ENCODE data around the gene CX3CL1.

The CX3CL1 gene

DNA sequence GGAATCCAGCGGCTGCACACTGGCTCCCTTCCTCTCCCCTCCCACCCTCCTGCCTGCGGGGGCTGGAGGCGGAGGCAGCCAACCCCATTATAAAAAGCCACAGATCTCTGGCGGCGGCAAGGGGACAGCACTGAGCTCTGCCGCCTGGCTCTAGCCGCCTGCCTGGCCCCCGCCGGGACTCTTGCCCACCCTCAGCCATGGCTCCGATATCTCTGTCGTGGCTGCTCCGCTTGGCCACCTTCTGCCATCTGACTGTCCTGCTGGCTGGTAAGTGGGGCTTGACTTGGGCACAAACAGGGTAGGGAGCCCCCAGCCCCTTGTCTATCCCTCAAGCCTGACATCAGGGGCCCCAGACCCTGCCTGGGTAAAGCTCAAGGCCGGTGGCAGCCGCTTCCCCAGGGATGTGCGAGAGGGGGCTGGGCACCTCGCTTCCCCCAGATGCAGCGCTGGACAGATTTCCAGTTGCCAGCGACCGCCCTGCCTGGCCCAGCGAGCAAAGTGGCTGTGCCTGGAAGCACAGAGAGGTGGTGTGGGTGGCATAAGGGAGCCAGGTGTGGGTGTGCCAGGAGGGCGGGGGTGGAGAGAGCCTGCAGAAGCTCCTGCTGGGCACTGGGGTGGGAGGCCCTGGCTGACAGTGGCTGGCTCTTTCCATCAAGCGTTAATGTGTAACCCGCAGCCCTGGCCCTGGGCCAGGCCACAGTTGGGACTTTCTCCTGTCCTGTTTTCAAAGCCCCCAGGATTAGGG is at the start of gene CX3CL1:
Gene CX3CL1 (plus strand): TSS at position 119 of the 745 bp plus-strand sequence. CDS start 79 bp downstream, at position 198.
- TF ChIP-seq, protein P1, sequence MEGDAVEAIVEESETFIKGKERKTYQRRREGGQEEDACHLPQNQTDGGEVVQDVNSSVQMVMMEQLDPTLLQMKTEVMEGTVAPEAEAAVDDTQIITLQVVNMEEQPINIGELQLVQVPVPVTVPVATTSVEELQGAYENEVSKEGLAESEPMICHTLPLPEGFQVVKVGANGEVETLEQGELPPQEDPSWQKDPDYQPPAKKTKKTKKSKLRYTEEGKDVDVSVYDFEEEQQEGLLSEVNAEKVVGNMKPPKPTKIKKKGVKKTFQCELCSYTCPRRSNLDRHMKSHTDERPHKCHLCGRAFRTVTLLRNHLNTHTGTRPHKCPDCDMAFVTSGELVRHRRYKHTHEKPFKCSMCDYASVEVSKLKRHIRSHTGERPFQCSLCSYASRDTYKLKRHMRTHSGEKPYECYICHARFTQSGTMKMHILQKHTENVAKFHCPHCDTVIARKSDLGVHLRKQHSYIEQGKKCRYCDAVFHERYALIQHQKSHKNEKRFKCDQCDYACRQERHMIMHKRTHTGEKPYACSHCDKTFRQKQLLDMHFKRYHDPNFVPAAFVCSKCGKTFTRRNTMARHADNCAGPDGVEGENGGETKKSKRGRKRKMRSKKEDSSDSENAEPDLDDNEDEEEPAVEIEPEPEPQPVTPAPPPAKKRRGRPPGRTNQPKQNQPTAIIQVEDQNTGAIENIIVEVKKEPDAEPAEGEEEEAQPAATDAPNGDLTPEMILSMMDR (IDR thresholded peaks at IDR 0.05; ENCODE audit: insufficient read depth, low read length, poor library complexity, severe bottlenecking), result no peak
- Histone ChIP-seq H3K36me3 (ENCODE audit: control insufficient read depth, insufficient read depth, low read length) (no peaks in the 10 kb centered on the region), H3K27me3 (replicated peaks; ENCODE audit: control insufficient read depth, insufficient read depth, low read length) (no peaks in the 10 kb centered on the region), H3K4me3 (replicated peaks; ENCODE audit: low read depth, low read length) (no peak within 1 kb of the TSS)
- DNase-seq (ENCODE audit: extremely low read depth, insufficient read length), result no peak

DNA sequence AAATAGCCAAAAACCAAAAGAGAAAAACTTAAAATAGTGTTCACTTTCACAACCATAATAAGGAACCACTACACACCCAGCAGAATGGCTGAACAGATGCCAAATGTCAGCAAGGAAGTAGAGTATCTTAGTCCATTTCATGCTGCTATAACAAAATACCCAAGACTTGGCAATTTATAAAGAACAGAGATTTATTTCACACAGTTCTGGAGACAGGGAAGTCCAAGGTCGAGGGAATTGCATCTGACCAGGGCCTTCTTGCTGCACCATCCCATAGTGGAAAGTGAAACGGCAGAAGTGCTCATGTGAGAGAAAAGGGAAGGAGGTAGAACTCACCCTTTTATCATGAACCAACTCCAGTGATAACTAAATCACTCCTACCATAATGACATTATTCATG is 47.5 kb upstream of the CX3CL1 start:
- Histone ChIP-seq H3K4me3 (replicated peaks; ENCODE audit: low read depth, low read length) (no peak overlapping the region), H3K36me3 (ENCODE audit: control insufficient read depth, insufficient read depth, low read length) (no peaks in the 10 kb centered on the region), H3K27me3 (replicated peaks; ENCODE audit: control insufficient read depth, insufficient read depth, low read length) (no peaks in the 10 kb centered on the region)
- TF ChIP-seq, protein P1 (IDR thresholded peaks at IDR 0.05; ENCODE audit: insufficient read depth, low read length, poor library complexity, severe bottlenecking), result no peak
- DNase-seq (ENCODE audit: extremely low read depth, insufficient read length), result no peak

DNA sequence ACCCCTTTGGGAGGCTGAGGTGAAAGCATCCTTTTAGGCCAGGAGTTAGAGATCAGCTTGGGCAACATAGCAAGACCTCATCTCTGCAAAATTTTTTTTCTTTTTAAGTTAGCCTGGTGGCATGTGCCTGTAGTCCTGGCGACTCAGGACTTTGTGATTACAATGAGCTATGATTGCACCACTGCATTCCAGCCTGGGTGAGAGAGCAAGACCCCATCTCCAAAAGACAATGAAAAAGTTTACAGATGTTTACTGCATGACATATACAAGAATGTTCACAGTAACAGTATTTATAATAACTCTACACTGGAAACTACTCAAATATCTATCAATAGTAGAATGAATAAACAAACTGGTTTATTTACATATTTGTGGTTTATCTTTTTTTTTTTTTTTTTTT is 46.8 kb upstream of the CX3CL1 start:
- Histone ChIP-seq H3K36me3 (ENCODE audit: control insufficient read depth, insufficient read depth, low read length) (no peaks in the 10 kb centered on the region), H3K27me3 (replicated peaks; ENCODE audit: control insufficient read depth, insufficient read depth, low read length) (no peaks in the 10 kb centered on the region), H3K4me3 (replicated peaks; ENCODE audit: low read depth, low read length) (no peak overlapping the region)
- no peak for DNase-seq (ENCODE audit: extremely low read depth, insufficient read length)
- TF ChIP-seq, protein P1 (IDR thresholded peaks at IDR 0.05; ENCODE audit: insufficient read depth, low read length, poor library complexity, severe bottlenecking), result no peak

- no peak overlapping the region for H3K4me3 ChIP-seq (replicated peaks; ENCODE audit: low read depth, low read length)
- no peaks in the 10 kb centered on the region for H3K36me3 ChIP-seq (ENCODE audit: control insufficient read depth, insufficient read depth, low read length)
- TF ChIP-seq, protein P1 (IDR thresholded peaks at IDR 0.05; ENCODE audit: insufficient read depth, low read length, poor library complexity, severe bottlenecking), result no peak
- no peaks in the 10 kb centered on the region for H3K27me3 ChIP-seq (replicated peaks; ENCODE audit: control insufficient read depth, insufficient read depth, low read length)
- no peak for DNase-seq (ENCODE audit: extremely low read depth, insufficient read length)
Measured at GRCh38 chr16:57329718-57330327, 42.5 kb upstream of the CX3CL1 start.

- Histone ChIP-seq H3K4me3 (replicated peaks; ENCODE audit: low read depth, low read length) (no peak overlapping the region), H3K36me3 (ENCODE audit: control insufficient read depth, insufficient read depth, low read length) (no peaks in the 10 kb centered on the region), H3K27me3 (replicated peaks; ENCODE audit: control insufficient read depth, insufficient read depth, low read length) (no peaks in the 10 kb centered on the region)
- TF ChIP-seq, protein P1 (IDR thresholded peaks at IDR 0.05; ENCODE audit: insufficient read depth, low read length, poor library complexity, severe bottlenecking), result no peak
- no peak for DNase-seq (ENCODE audit: extremely low read depth, insufficient read length)
Measured at GRCh38 chr16:57331355-57331754, 40.9 kb upstream of the CX3CL1 start.

Measured in GM06990 (cell line).